PC-3 (cell line): ENCODE measurements around the gene CACNA2D2. TPM values are rescaled to one million over a fixed set of nuclear protein-coding genes. Genes with fewer than 3 reads are reported as not detected.

Source experiments
- ATAC-seq: fragments of 200-7000 bp; cut with Tn5 transposase; 2 replicates; pipeline ENCODE4 v1.9.1; 2020; ENCODE audit warnings: mild to moderate bottlenecking, moderate library complexity
- BruUV-seq: library from RNA; stranded (reverse); fragments of 400-500 nt; replicated peaks from 2 replicates; lab custom pipeline; 2021; lab: Mats Ljungman, UMichigan
- CTCF ChIA-PET: fragments of 300-600 bp; sonication (Branson Sonifier 250); formaldehyde crosslinking; loops from one replicate; lab custom pipeline; 2022; ENCODE audit warnings: antibody characterized with exemption; lab: Charles Lee
- POLR2A ChIA-PET: fragments of 300-600 bp; sonication (Branson Sonifier 250); formaldehyde crosslinking; loops from one replicate; lab custom pipeline; 2022; ENCODE audit warnings: antibody characterized with exemption; ENCODE audit not compliant: unreplicated experiment; lab: Charles Lee
- DNase-seq: peaks from one replicate; pipeline ENCODE4 v3.0.0-alpha.2; 2015
- H2AFZ ChIP-seq: fragments of 300-600 bp; sonication (generic); 2 replicates; pipeline ENCODE4 v1.6.0; 2016; ENCODE audit warnings: antibody characterized with exemption, low read length
- H3F3A ChIP-seq: fragments of 300-600 bp; sonication (generic); one replicate; pipeline ENCODE4 v1.6.0; 2017; ENCODE audit warnings: antibody characterized with exemption, low read length, control low read depth, mild to moderate bottlenecking; ENCODE audit not compliant: unreplicated experiment
- H3K27ac ChIP-seq: fragments of 300-600 bp; sonication (generic); 2 replicates; pipeline ENCODE4 v1.5.1; 2016; ENCODE audit warnings: mild to moderate bottlenecking, low read length
- H3K27me3 ChIP-seq: fragments of 300-600 bp; sonication (generic); 2 replicates; pipeline ENCODE4 v1.6.1; 2016; ENCODE audit warnings: low read length, mixed read lengths
- H3K36me3 ChIP-seq: fragments of 300-600 bp; sonication (generic); 2 replicates; pipeline ENCODE4 v1.6.1; 2016; ENCODE audit warnings: low read depth, mixed run types, low read length, mixed read lengths
- H3K4me1 ChIP-seq: fragments of 300-600 bp; sonication (generic); 2 replicates; pipeline ENCODE4 v1.5.1; 2016; ENCODE audit warnings: low read length; ENCODE audit not compliant: insufficient read depth
- H3K4me2 ChIP-seq: fragments of 300-600 bp; sonication (generic); 2 replicates; pipeline ENCODE4 v1.6.0; 2016; ENCODE audit warnings: low read length
- H3K4me3 ChIP-seq: fragments of 300-600 bp; sonication (generic); 2 replicates; pipeline ENCODE4 v1.5.1; 2016; ENCODE audit warnings: mild to moderate bottlenecking, low read length, mixed read lengths
- H3K79me2 ChIP-seq: fragments of 300-600 bp; sonication (generic); 2 replicates; pipeline ENCODE4 v1.6.1; 2017; ENCODE audit warnings: low read length, mixed read lengths
- H3K9ac ChIP-seq: fragments of 300-600 bp; sonication (generic); 2 replicates; pipeline ENCODE4 v1.6.0; 2016; ENCODE audit warnings: mild to moderate bottlenecking, low read length
- H3K9me2 ChIP-seq: fragments of 300-600 bp; sonication (generic); replicated peaks from 2 replicates; pipeline ENCODE4 v1.6.1; 2016; ENCODE audit warnings: mixed run types, low read length, mixed read lengths
- H3K9me3 ChIP-seq: fragments of 300-600 bp; sonication (generic); 2 replicates; pipeline ENCODE4 v1.6.1; 2016; ENCODE audit warnings: low read length, mixed read lengths
- H4K20me1 ChIP-seq: fragments of 300-600 bp; sonication (generic); 2 replicates; pipeline ENCODE4 v1.6.1; 2016; ENCODE audit warnings: low read length, mixed read lengths
- CTCF ChIP-seq: fragments of 300-600 bp; sonication (generic); conservative IDR thresholded peaks from 2 replicates; pipeline ENCODE4 v1.5.1; 2017; ENCODE audit warnings: antibody characterized with exemption, low read depth, mild to moderate bottlenecking, low read length
- EZH2 ChIP-seq: fragments of 300-600 bp; sonication (generic); IDR thresholded peaks from one replicate; pipeline ENCODE4 v1.6.1; 2017; ENCODE audit warnings: antibody characterized with exemption, mild to moderate bottlenecking, low read length; ENCODE audit not compliant: unreplicated experiment
- EZH2phosphoT487 ChIP-seq: fragments of 300-600 bp; sonication (generic); IDR thresholded peaks from 2 replicates; pipeline ENCODE4 v1.6.1; 2018; ENCODE audit warnings: mild to moderate bottlenecking, antibody characterized with exemption, low read length, borderline replicate concordance
- intact Hi-C: fragments of 100-400 bp; cut with micrococcal nuclease; formaldehyde crosslinking; loops from 2 replicates; pipeline ENCODE4 v1.9.0; 2023
- total RNA-seq: library from RNA; depleted of rRNA; stranded (reverse); fragments of >200 nt; gene quantifications from 2 replicates; pipeline ENCODE4 v1.2.3, GENCODE V29; 2014

CACNA2D2 gene
- total RNA-seq, 1 experiment from 2014 or later, result 0.44 TPM

GRCh38 chr3:50380405-50381085 lies 122.9 kb downstream of the CACNA2D2 start:
- ATAC-seq (no peak), DNase-seq (no peak)
- no peaks in the 10 kb centered on the region for H3K79me2 ChIP-seq
- H2AFZ ChIP-seq, result no peak overlapping the region
- H3K9me3 ChIP-seq, result no peaks in the 10 kb centered on the region
- no peaks in the 10 kb centered on the region for H3F3A ChIP-seq
- no peaks in the 10 kb centered on the region for H3K4me1 ChIP-seq
- H4K20me1 ChIP-seq, result no peaks in the 10 kb centered on the region
- TF ChIP-seq EZH2 (no peak), CTCF (no peak), EZH2phosphoT487 (no peak)
- H3K27me3 ChIP-seq, result no peaks in the 10 kb centered on the region
- POLR2A ChIA-PET, result no interaction called here
- H3K4me3 ChIP-seq, result no peak overlapping the region
- BruUV-seq, result no TSS peak
- intact Hi-C loops, result no loop called here
- H3K27ac ChIP-seq, result no peak overlapping the region
- H3K4me2 ChIP-seq, result no peak overlapping the region
- H3K9me2 ChIP-seq, result no peaks in the 10 kb centered on the region
- H3K9ac ChIP-seq, result no peak overlapping the region
- CTCF ChIA-PET, result no interaction called here
- H3K36me3 ChIP-seq, result no peaks in the 10 kb centered on the region

- no peaks in the 10 kb centered on the region for H3F3A ChIP-seq
- H3K36me3 ChIP-seq, result no peaks in the 10 kb centered on the region
- BruUV-seq, result no TSS peak
- H3K27me3 ChIP-seq, result no peaks in the 10 kb centered on the region
- no peaks in the 10 kb centered on the region for H3K79me2 ChIP-seq
- H3K9ac ChIP-seq, result no peak overlapping the region
- no peaks in the 10 kb centered on the region for H3K4me1 ChIP-seq
- H3K9me2 ChIP-seq, result no peaks in the 10 kb centered on the region
- TF ChIP-seq CTCF (no peak), EZH2 (no peak), EZH2phosphoT487 (no peak)
- H2AFZ ChIP-seq, result no peak overlapping the region
- H3K27ac ChIP-seq, result no peak overlapping the region
- ChIA-PET POLR2A (no interaction called here), CTCF (no interaction called here)
- no peak overlapping the region for H3K4me2 ChIP-seq
- H3K9me3 ChIP-seq, result no peaks in the 10 kb centered on the region
- ATAC-seq, result no peak
- no peaks in the 10 kb centered on the region for H4K20me1 ChIP-seq
- DNase-seq, result no peak
- intact Hi-C loops, result no loop called here
- H3K4me3 ChIP-seq, result no peak overlapping the region
These were observed 124.7 kb downstream of the CACNA2D2 start for GRCh38 chr3:50378757-50379156.

GRCh38 chr3:50378024-50378423 lies 125.4 kb downstream of the CACNA2D2 start:
- H3K9me2 ChIP-seq, result no peaks in the 10 kb centered on the region
- no TSS peak for BruUV-seq
- H3K9me3 ChIP-seq, result no peaks in the 10 kb centered on the region
- H3F3A ChIP-seq, result no peaks in the 10 kb centered on the region
- no peaks in the 10 kb centered on the region for H3K36me3 ChIP-seq
- intact Hi-C loops, result no loop called here
- H2AFZ ChIP-seq, result no peak overlapping the region
- H3K9ac ChIP-seq, result no peak overlapping the region
- no peaks in the 10 kb centered on the region for H3K4me1 ChIP-seq
- ChIA-PET CTCF (no interaction called here), POLR2A (no interaction called here)
- ATAC-seq (no peak), DNase-seq (no peak)
- no peak overlapping the region for H3K27ac ChIP-seq
- no peak overlapping the region for H3K4me2 ChIP-seq
- H3K27me3 ChIP-seq, result no peaks in the 10 kb centered on the region
- TF ChIP-seq CTCF (0 out of 2 replicates have a peak, but pooled peaks have one; percentile 11), EZH2phosphoT487 (no peak)
- H3K4me3 ChIP-seq, result no peak overlapping the region
- no peaks in the 10 kb centered on the region for H4K20me1 ChIP-seq
- H3K79me2 ChIP-seq, result no peaks in the 10 kb centered on the region
